Type B pancreatic cell (in vitro differentiated cells): Measurements from ENCODE around the gene POU2AF1. TPM values are rescaled to one million over a fixed set of nuclear protein-coding genes. Genes with fewer than 3 reads are reported as not detected.

Source experiments
- DNase-seq: peaks from one replicate; pipeline ENCODE4 v3.0.0; 2021; ENCODE audit warnings: mixed read lengths; ENCODE audit not compliant: unreplicated experiment; ENCODE audit errors: extremely low spot score
- H3K27ac Mint-ChIP-seq: 2 replicates; pipeline ENCODE4 v1.8.0; 2021; ENCODE audit warnings: mild to moderate bottlenecking, mixed read lengths
- H3K27me3 Mint-ChIP-seq: 2 replicates; pipeline ENCODE4 v1.8.0; 2021; ENCODE audit warnings: mixed read lengths
- H3K36me3 Mint-ChIP-seq: 2 replicates; pipeline ENCODE4 v1.8.0; 2021; ENCODE audit warnings: mixed read lengths
- H3K4me1 Mint-ChIP-seq: one replicate; pipeline ENCODE4 v1.8.0; 2021; ENCODE audit warnings: mixed read lengths; ENCODE audit not compliant: unreplicated experiment
- H3K4me3 Mint-ChIP-seq: 2 replicates; pipeline ENCODE4 v1.8.0; 2021; ENCODE audit warnings: mild to moderate bottlenecking, mixed read lengths
- H3K9me3 Mint-ChIP-seq: 2 replicates; pipeline ENCODE4 v1.8.0; 2021; ENCODE audit warnings: mixed read lengths
- CTCF ChIP-seq: fragments of 200-600 bp; sonication (generic); conservative IDR thresholded peaks from 2 replicates; pipeline ENCODE4 v1.5.0; 2021; ENCODE audit warnings: antibody characterized with exemption, mild to moderate bottlenecking
- total RNA-seq: library from RNA; stranded (reverse); gene quantifications from 2 replicates; pipeline ENCODE4 v1.2.1, GENCODE V29; 2021; ENCODE audit warnings: low replicate concordance

POU2AF1 gene
- total RNA-seq, 1 donor from 2014 or later: 0.24 TPM

GRCh38 chr11:111354601-111354891 lies 24.5 kb downstream of the POU2AF1 start:
- Mint-ChIP-seq H3K9me3 (peaks cover 5% of the 10 kb centered on the region), H3K36me3 (no peaks in the 10 kb centered on the region), H3K4me3 (no peak overlapping the region), H3K27ac (no peak overlapping the region), H3K4me1 (peaks cover 24% of the 10 kb centered on the region), H3K27me3 (no peaks in the 10 kb centered on the region)
- no peak for DNase-seq
- TF ChIP-seq CTCF: no peak

GRCh38 chr11:111353776-111354600 lies 25.1 kb downstream of the POU2AF1 start:
- no peaks in the 10 kb centered on the region for H3K36me3 Mint-ChIP-seq
- no peaks in the 10 kb centered on the region for H3K27me3 Mint-ChIP-seq
- no peak for TF ChIP-seq CTCF
- no peak for DNase-seq
- H3K4me1 Mint-ChIP-seq: peaks cover 24% of the 10 kb centered on the region
- no peak overlapping the region for H3K27ac Mint-ChIP-seq
- no peak overlapping the region for H3K4me3 Mint-ChIP-seq
- H3K9me3 Mint-ChIP-seq: peaks cover 5% of the 10 kb centered on the region

- Mint-ChIP-seq H3K9me3 (peaks cover 5% of the 10 kb centered on the region), H3K36me3 (no peaks in the 10 kb centered on the region), H3K4me1 (peaks cover 24% of the 10 kb centered on the region), H3K4me3 (no peak overlapping the region), H3K27ac (no peak overlapping the region), H3K27me3 (no peaks in the 10 kb centered on the region)
- TF ChIP-seq CTCF: no peak
- no peak for DNase-seq
Measured at GRCh38 chr11:111352935-111353710, 26.0 kb downstream of the POU2AF1 start.

GRCh38 chr11:111352231-111352746 lies 26.8 kb downstream of the POU2AF1 start:
- no peak for TF ChIP-seq CTCF
- Mint-ChIP-seq H3K4me3 (no peak overlapping the region), H3K36me3 (no peaks in the 10 kb centered on the region), H3K27me3 (no peaks in the 10 kb centered on the region), H3K4me1 (peaks cover 24% of the 10 kb centered on the region), H3K9me3 (peaks cover 5% of the 10 kb centered on the region), H3K27ac (no peak overlapping the region)
- no peak for DNase-seq

- Mint-ChIP-seq H3K9me3 (peaks cover 5% of the 10 kb centered on the region), H3K27ac (no peak overlapping the region), H3K36me3 (no peaks in the 10 kb centered on the region), H3K4me3 (no peak overlapping the region), H3K27me3 (no peaks in the 10 kb centered on the region), H3K4me1 (peaks cover 30% of the 10 kb centered on the region)
- no peak for TF ChIP-seq CTCF
- no peak for DNase-seq
Measured at GRCh38 chr11:111351374-111352055, 27.6 kb downstream of the POU2AF1 start.
